ENCODE data around the gene NCAN. TPM values are rescaled to one million over a fixed set of nuclear protein-coding genes. Genes with fewer than 3 reads are reported as not detected.

The NCAN gene
- total and polyA plus RNA-seq, 3 donors from 2014 or later: 2.3 to 3.7 (median 3.3) TPM

DNA sequence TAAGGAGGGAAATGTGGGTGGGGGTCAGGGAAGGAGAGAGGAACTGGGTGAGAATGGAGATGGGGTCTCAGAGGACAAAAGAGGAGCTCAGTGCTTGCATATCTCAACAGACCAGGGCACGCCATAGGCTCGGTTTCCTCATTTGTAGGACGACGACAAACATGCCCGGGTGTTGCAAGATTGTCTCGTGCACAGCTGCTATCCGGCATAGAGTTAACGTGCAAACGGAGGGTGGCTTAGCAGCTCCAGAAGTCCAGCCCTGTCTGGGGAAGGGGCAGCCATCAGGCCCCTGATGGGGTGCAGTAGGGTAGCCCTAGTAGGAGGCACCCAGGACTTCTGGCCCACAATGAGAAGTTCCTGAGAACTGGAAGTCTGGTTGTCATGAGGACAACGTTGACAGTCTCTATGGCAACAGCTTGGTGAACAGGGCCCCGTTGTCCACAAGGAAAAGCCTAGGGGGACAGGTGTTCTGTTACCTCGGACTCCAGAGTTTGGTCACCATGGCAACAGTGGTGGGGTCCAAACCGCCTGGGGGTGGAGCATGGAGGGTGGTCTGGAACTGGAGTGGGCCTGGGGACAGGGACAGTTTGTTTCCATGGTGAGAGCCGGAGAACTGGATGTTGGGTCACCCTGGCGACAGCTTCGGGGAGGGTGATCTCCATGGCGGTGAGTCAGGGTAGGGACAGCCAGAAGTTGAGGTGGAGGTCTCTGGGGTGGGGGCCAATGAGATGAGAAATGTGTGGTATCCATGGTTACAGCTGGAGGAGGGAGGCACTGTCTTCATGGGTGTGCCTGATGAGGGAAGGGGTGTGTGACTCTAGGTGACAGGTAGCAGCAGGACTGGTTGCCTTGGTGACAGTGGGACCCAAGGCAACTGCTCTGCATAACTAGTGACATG lies 44.6 kb downstream of the NCAN start:
- Histone ChIP-seq H3K9me3 (no peaks in the 10 kb centered on the region), H3K4me3 (no peak overlapping the region), H3K27ac (no peak overlapping the region), H3K27me3 (no peaks in the 10 kb centered on the region), H3K36me3 (ENCODE audit: low read depth, missing control alignments) (no peaks in the 10 kb centered on the region), H3K4me1 (peaks cover 4% of the 10 kb centered on the region)
- WGBS, 2 donors: 68 to 71% methylated on average over 17 of the region's 17 CpGs
- DNase-seq: no peak
- intact Hi-C loops (cut with DNase I; ENCODE audit: low total_unique reads): no loop called here
- TF ChIP-seq, protein P1, sequence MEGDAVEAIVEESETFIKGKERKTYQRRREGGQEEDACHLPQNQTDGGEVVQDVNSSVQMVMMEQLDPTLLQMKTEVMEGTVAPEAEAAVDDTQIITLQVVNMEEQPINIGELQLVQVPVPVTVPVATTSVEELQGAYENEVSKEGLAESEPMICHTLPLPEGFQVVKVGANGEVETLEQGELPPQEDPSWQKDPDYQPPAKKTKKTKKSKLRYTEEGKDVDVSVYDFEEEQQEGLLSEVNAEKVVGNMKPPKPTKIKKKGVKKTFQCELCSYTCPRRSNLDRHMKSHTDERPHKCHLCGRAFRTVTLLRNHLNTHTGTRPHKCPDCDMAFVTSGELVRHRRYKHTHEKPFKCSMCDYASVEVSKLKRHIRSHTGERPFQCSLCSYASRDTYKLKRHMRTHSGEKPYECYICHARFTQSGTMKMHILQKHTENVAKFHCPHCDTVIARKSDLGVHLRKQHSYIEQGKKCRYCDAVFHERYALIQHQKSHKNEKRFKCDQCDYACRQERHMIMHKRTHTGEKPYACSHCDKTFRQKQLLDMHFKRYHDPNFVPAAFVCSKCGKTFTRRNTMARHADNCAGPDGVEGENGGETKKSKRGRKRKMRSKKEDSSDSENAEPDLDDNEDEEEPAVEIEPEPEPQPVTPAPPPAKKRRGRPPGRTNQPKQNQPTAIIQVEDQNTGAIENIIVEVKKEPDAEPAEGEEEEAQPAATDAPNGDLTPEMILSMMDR (IDR thresholded peaks at IDR 0.05): no peak
- TF ChIP-seq POLR2A (IDR thresholded peaks at IDR 0.05): no peak

DNA sequence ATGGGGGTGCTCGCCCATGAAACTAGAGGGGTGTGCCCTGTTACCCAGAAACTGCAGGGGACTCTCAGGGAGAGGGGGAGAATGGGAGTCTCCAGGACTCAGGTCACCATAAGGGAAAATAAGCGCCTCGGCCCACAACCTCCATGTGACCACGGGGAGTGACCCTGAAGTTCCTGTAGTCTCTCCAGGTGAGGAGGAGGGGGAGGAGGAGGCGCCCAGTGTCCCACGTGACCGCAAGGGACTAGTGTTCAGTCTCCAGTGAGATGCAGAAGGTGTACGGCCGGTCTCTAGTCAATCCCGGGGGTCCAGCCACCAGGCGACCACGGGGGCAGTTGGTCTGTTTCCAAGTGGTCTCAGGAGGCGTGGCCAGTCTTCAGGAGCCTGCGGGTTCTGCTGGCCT lies 45.4 kb downstream of the NCAN start:
- H3K4me3 ChIP-seq: no peak overlapping the region
- H3K9me3 ChIP-seq: no peaks in the 10 kb centered on the region
- no peaks in the 10 kb centered on the region for H3K27me3 ChIP-seq
- no peak overlapping the region for H3K27ac ChIP-seq
- TF ChIP-seq POLR2A (IDR thresholded peaks at IDR 0.05): no peak
- WGBS, 2 donors: 49 to 53% methylated on average over 7 to 14 of the region's 14 CpGs
- no peaks in the 10 kb centered on the region for H3K36me3 ChIP-seq (ENCODE audit: low read depth, missing control alignments)
- H3K4me1 ChIP-seq: peaks cover 9% of the 10 kb centered on the region
- intact Hi-C loops (cut with DNase I; ENCODE audit: low total_unique reads): no loop called here
- no peak for DNase-seq

DNA sequence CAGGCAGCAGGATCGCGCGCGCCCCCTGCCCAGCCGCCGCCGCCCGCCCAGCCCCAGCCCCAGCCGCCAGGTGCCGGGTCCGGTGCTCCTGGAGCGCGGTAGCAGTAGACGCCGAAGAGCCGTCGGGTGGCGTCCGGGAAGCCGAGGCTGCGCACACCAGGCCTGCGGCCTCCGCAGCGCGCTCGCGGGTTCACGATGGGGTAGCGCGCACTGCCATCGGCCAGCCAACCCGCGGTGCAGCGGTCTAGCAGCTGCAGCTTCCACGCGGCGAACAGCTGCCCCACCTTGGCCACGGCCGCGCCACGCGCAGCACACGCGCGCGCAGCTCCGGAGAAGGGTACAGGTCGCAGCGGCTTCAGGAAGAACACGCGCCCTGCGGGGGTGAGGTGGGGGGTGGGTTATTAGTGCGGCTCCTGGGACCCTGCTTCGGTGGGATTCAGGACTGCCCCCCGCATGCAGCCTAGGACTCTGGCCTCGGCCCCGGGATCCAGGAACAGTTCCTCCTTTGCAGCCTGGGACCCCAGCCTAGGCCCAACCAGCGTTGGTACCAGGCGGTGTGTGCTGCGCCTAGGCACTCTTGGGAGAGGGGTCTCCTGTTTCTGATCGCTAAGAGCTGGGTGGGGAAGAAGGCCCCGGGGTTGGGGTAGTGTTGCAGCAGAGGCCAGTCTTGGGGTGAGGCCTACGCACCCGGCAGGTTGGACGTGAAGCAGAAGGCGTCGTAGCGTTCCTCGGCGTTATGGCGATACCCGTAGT lies 46.3 kb downstream of the NCAN start:
- no peak overlapping the region for H3K27ac ChIP-seq
- H3K4me1 ChIP-seq: peaks cover 9% of the 10 kb centered on the region
- TF ChIP-seq, protein P1 (IDR thresholded peaks at IDR 0.05): no peak
- no peak for TF ChIP-seq POLR2A (IDR thresholded peaks at IDR 0.05)
- H3K9me3 ChIP-seq: no peaks in the 10 kb centered on the region
- no peaks in the 10 kb centered on the region for H3K36me3 ChIP-seq (ENCODE audit: low read depth, missing control alignments)
- no peaks in the 10 kb centered on the region for H3K27me3 ChIP-seq
- H3K4me3 ChIP-seq: peak overlapping the region in 1 of 2 donors; percentile 26
- intact Hi-C loops (cut with DNase I; ENCODE audit: low total_unique reads): no loop called here
- no peak for DNase-seq
- WGBS, 2 donors: 77 to 84% methylated on average over 18 to 72 of the region's 72 CpGs

DNA sequence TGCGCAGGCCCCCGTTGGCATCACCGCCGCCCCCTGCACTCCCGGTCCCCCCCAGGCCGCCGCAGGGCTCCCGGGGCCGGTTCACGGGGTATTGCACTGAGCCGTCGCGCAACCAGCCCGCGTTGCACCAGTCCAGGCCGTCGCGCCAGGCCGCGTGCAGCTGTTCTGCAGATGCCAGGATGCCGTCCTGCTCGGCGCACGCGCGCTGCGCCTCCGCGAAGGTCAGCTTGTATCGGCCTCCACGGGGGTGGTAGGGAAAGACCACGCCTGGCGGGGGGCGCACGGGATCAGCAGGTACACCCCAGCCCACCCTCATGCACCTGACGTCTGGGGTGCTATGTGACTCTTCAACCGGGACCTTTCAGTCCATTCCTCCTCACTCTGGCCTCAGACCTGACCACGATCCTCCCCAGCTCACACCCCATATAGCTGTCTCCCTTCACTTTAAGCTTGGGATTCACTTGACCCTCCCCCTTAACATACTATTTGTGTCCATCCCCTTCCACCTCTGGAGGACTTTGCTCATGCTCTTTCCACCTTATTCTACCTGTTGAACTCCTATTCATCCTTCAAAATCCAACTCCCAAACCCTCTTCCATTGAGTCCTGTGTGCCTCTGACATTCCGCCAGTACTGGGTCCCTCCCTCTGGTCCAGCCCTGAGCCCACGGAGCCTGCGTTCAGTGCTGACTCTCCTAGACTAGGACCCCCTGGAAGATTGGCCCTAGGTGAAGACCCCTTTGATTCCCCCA lies 47.0 kb downstream of the NCAN start:
- H3K36me3 ChIP-seq (ENCODE audit: low read depth, missing control alignments): no peaks in the 10 kb centered on the region
- H3K27me3 ChIP-seq: no peaks in the 10 kb centered on the region
- H3K4me3 ChIP-seq: peak overlapping the region in 1 of 2 donors; percentile 26
- peaks cover 9% of the 10 kb centered on the region for H3K4me1 ChIP-seq
- H3K9me3 ChIP-seq: no peaks in the 10 kb centered on the region
- DNase-seq: no peak
- no peak overlapping the region for H3K27ac ChIP-seq
- 73 to 74% methylated on average over 26 to 41 of the region's 41 CpGs for WGBS, 2 donors
- intact Hi-C loops (cut with DNase I; ENCODE audit: low total_unique reads): no loop called here
- TF ChIP-seq, protein P1 (IDR thresholded peaks at IDR 0.05): no peak
- TF ChIP-seq POLR2A (IDR thresholded peaks at IDR 0.05): no peak

DNA sequence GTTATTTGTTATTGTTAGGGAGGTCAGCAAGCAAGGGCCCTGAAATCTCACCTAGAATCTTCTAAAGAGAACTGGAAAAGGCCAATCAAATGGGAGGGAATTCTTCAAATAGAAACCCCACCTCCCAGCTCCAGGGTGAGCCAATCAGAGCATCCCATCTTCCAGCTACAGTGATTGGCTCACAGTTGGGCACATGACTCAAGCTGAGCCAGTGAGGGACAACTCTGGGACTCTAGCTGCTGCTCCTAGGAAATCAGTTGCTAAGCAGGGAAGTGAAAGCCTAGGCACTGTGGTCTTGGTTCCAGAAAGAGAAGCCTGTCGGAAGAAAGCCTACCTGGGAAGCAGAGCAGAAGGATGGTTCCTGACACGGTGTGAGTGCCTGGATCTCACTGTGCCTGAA lies 48.0 kb downstream of the NCAN start:
- H3K4me1 ChIP-seq: peaks cover 9% of the 10 kb centered on the region
- no peaks in the 10 kb centered on the region for H3K27me3 ChIP-seq
- DNase-seq: peak; percentile 48
- H3K27ac ChIP-seq: no peak overlapping the region
- H3K4me3 ChIP-seq: no peak overlapping the region
- WGBS, 2 donors: 40 to 68% methylated on average over 2 of the region's 2 CpGs
- intact Hi-C loops (cut with DNase I; ENCODE audit: low total_unique reads): no loop called here
- no peaks in the 10 kb centered on the region for H3K9me3 ChIP-seq
- TF ChIP-seq, protein P1 (IDR thresholded peaks at IDR 0.05): no peak
- TF ChIP-seq POLR2A (IDR thresholded peaks at IDR 0.05): no peak
- no peaks in the 10 kb centered on the region for H3K36me3 ChIP-seq (ENCODE audit: low read depth, missing control alignments)
